Duodenal mucosa (tissue), 2 donors: ENCODE measurements around the gene CENPX.

Source experiments
- H3K27ac ChIP-seq: one replicate; pipeline ENCODE4 v1.7.0; 2013; ENCODE audit warnings: low read depth, low read length
- H3K27me3 ChIP-seq, 2 donors: one replicate each; pipeline ENCODE4 v1.7.0; 2013; ENCODE audit warnings: low read length in 2 of 2, control low read depth in 1 of 2; ENCODE audit not compliant: insufficient read depth in 2 of 2, control insufficient read depth in 1 of 2
- H3K36me3 ChIP-seq, 2 donors: one replicate each; pipeline ENCODE4 v1.7.0; 2013; ENCODE audit warnings: low read length in 2 of 2, control low read depth in 1 of 2; ENCODE audit not compliant: insufficient read depth in 2 of 2, control insufficient read depth in 1 of 2
- H3K4me1 ChIP-seq, 2 donors: one replicate each; pipeline ENCODE4 v1.7.0; 2013; ENCODE audit warnings: low read length in 2 of 2, control low read depth in 1 of 2; ENCODE audit not compliant: insufficient read depth in 2 of 2, control insufficient read depth in 1 of 2
- H3K4me3 ChIP-seq, 2 donors: one replicate each; pipeline ENCODE4 v1.7.0; 2013; ENCODE audit warnings: low read length in 2 of 2, low read depth in 1 of 2
- H3K9ac ChIP-seq, 2 donors: one replicate each; pipeline ENCODE4 v1.7.0; 2013; ENCODE audit warnings: low read length in 2 of 2, low read depth in 1 of 2
- H3K9me3 ChIP-seq, 2 donors: one replicate each; pipeline ENCODE4 v1.7.0; 2013; ENCODE audit warnings: low read length in 2 of 2, control low read depth in 1 of 2; ENCODE audit not compliant: control insufficient read depth in 1 of 2

Gene CENPX

GRCh38 chr17:81978524-81979298, 44.0 kb downstream of the CENPX start:
- peaks cover 3 to 7% of the 10 kb centered on the region in 2 donors for H3K36me3 ChIP-seq
- peak overlapping the region; percentile 75 to 82 for H3K4me3 ChIP-seq
- H3K27ac ChIP-seq = no peak overlapping the region
- H3K9me3 ChIP-seq = no peaks in the 10 kb centered on the region
- no peaks in the 10 kb centered on the region for H3K27me3 ChIP-seq
- H3K4me1 ChIP-seq = peaks cover 19 to 22% of the 10 kb centered on the region in 2 donors
- H3K9ac ChIP-seq = peak overlapping the region; percentile 54 to 76

GRCh38 chr17:81977211-81977808, 45.4 kb downstream of the CENPX start, which contains the start of gene ASPSCR1:
TSS of gene ASPSCR1 (plus strand) at chr17:81977629. CDS start at chr17:81977647, 18 bp downstream.
- peak within 1 kb of the TSS; percentile 76 to 94 for H3K9ac ChIP-seq
- peaks cover 19 to 22% of the 10 kb centered on the region in 2 donors for H3K4me1 ChIP-seq
- peak within 1 kb of the TSS; percentile 82 for H3K27ac ChIP-seq
- peak within 1 kb of the TSS; percentile 83 to 84 for H3K4me3 ChIP-seq
- peaks cover 3 to 4% of the 10 kb centered on the region in 2 donors for H3K9me3 ChIP-seq
- no peaks in the 10 kb centered on the region for H3K27me3 ChIP-seq
- H3K36me3 ChIP-seq = peaks cover 0 to 4% of the 10 kb centered on the region in 2 donors

GRCh38 chr17:81976332-81977210, 46.1 kb downstream of the CENPX start:
- peak overlapping the region; percentile 76 to 94 for H3K9ac ChIP-seq
- peak overlapping the region; percentile 73 for H3K27ac ChIP-seq
- H3K4me3 ChIP-seq = peak overlapping the region; percentile 83 to 84
- H3K4me1 ChIP-seq = peaks cover 19 to 22% of the 10 kb centered on the region in 2 donors
- H3K27me3 ChIP-seq = no peaks in the 10 kb centered on the region
- H3K36me3 ChIP-seq = peaks cover 0 to 4% of the 10 kb centered on the region in 2 donors
- peaks cover 3 to 4% of the 10 kb centered on the region in 2 donors for H3K9me3 ChIP-seq

GRCh38 chr17:81973432-81973831, 49.2 kb downstream of the CENPX start:
- peaks cover 3 to 4% of the 10 kb centered on the region in 2 donors for H3K9me3 ChIP-seq
- H3K4me3 ChIP-seq = no peak overlapping the region
- H3K27ac ChIP-seq = no peak overlapping the region
- no peaks in the 10 kb centered on the region for H3K27me3 ChIP-seq
- peaks cover 8 to 16% of the 10 kb centered on the region in 2 donors for H3K4me1 ChIP-seq
- H3K36me3 ChIP-seq = no peaks in the 10 kb centered on the region
- no peak overlapping the region for H3K9ac ChIP-seq

DNA sequence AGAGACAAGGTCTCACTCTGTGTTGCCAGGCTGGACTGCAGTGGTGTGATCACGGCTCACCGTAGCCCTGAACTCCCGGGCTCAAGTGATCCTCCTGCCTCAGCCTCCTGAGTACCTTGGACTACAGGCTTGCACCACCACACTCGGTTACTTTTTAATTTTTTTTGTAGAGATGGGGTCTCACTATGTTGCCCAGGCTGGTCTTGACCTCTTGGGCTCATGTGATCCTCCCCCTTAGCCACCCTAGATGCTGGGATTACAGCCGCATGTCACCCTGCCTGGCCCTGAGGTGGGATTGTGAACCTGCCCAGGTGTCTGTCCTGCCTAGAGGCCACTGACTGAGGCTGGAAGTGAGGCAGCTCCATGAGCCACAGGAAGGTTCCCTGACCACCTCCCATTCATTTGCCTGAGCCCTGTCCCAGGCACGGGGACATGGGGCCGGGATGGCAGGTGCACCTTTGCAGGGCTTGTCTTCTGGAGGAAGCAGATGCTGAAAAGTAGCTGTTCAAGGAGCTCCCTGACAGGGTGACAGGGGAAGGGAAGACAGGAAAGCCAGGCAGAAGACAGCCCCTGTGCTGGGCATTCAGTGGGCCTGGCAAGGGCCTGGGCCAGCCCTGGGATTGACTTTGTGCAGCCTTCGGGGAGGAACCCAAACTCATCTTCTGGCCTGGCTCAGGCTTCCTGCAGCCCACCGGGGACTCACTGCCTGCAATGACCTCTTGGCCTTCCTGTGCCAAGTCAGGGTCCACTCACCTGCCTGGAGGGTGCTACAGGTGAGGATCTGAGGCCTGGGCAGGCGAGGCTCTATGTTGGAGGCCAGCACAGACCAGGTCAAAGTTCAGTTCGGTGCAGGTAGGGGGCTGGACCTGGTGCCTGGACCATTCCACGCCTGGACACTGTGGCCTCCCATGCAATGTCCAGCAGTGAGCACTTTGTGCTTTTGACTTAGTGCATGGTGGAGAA, 53.5 kb downstream of the CENPX start:
- H3K9ac ChIP-seq = no peak overlapping the region
- H3K4me1 ChIP-seq = peaks cover 12 to 27% of the 10 kb centered on the region in 2 donors
- peaks cover 0 to 6% of the 10 kb centered on the region in 2 donors for H3K27me3 ChIP-seq
- H3K9me3 ChIP-seq = peaks cover 3 to 4% of the 10 kb centered on the region in 2 donors
- H3K27ac ChIP-seq = no peak overlapping the region
- H3K4me3 ChIP-seq = no peak overlapping the region
- no peaks in the 10 kb centered on the region for H3K36me3 ChIP-seq
